C1 segment of cervical spinal cord (tissue), 14 donors: ENCODE data around the gene P4HB.

ENCODE experiments used
- DNase-seq, 14 donors: peaks; one replicate each; lab custom pipeline; 2025; lab: John Stamatoyannopoulos, UW

Gene P4HB

DNA sequence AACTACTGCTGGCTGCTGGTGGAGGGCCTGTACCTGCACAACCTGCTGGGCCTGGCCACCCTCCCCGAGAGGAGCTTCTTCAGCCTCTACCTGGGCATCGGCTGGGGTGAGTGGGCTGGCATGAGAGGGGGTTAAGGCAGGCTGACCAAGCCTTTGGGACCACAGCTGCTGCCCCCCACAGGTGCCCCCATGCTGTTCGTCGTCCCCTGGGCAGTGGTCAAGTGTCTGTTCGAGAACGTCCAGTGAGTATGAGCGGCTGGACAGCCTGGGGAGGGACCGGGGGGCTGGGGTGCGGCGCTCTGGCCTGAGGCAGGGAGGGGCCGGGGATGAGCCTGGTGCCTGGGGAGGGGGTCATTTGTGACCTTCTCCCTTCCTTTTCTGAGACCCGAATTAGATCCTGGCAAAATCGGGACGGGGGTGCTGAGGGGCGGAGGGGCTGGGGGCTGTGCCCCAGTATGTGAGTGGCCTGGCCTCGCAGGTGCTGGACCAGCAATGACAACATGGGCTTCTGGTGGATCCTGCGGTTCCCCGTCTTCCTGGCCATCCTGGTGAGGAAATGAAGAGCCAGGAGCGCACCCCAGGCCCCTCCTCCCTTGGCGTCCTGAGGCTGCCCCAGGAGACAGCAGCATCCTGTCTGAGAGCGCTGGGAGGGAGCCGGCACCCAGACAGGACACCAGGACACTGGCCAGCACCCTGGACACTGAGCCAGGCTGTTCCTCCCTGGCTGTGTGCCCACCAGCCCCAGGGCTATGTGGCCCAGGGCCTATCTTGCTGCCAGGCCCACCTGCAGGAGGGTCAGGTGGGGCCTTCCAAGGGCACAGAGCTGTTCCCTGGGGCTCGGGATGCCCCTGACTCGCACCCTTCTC, 48.4 kb downstream of the P4HB start:
- no peak for DNase-seq

DNA sequence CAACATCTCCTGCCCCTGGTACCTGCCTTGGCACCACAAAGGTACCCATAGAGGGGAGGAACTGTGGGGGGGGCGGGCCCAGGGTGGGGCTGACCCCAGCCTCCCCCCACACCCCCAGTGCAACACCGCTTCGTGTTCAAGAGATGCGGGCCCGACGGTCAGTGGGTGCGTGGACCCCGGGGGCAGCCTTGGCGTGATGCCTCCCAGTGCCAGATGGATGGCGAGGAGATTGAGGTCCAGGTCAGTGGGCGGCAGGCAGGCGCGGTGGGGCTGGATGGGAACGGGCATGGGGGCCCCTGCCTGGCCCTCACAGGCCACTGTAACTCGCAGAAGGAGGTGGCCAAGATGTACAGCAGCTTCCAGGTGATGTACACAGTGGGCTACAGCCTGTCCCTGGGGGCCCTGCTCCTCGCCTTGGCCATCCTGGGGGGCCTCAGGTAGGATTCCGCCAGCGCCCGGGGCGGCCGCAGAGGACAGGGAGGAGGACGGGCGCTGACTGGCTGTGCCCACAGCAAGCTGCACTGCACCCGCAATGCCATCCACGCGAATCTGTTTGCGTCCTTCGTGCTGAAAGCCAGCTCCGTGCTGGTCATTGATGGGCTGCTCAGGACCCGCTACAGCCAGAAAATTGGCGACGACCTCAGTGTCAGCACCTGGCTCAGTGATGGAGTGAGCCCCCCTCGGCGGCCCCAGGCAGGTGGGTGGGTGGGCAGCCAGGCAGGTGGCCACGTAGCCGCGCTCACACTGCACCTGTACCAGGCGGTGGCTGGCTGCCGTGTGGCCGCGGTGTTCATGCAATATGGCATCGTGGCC, 49.2 kb downstream of the P4HB start:
- no peak for DNase-seq

DNA sequence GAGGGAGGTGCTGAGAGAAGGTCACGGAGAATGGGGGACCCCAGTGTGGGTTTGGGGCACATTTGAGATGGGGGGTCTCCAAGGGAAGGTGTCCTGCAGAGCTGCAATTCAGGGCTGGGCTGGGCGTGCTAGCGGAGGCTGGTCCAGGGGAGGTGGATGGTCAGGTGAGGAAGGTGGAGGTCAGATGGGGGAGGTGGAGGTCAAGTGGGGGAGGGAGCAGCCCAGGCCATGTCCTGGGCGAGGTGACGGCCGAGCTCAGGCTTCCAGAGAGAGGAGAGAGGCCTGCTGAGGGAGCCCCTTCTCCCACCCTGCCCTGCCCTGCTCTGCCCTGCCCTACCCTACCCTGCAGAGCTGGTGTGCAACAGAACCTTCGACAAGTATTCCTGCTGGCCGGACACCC, 49.9 kb downstream of the P4HB start:
- DNase-seq = no peak

DNA sequence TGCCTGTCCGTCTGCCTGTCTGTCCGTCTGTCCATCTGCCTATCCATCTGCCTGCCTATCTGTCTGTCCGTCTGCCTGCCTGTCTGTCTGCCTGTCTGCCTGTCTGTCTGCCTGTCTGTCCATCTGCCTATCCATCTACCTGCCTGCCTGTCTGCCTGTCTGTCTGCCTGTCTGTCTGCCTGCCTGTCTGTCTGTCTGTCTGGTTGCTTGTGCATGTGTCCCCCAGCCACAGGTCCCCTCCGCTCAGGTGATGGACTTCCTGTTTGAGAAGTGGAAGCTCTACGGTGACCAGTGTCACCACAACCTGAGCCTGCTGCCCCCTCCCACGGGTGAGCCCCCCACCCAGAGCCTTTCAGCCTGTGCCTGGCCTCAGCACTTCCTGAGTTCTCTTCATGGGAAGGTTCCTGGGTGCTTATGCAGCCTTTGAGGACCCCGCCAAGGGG, 50.8 kb downstream of the P4HB start:
- DNase-seq = no peak

DNA sequence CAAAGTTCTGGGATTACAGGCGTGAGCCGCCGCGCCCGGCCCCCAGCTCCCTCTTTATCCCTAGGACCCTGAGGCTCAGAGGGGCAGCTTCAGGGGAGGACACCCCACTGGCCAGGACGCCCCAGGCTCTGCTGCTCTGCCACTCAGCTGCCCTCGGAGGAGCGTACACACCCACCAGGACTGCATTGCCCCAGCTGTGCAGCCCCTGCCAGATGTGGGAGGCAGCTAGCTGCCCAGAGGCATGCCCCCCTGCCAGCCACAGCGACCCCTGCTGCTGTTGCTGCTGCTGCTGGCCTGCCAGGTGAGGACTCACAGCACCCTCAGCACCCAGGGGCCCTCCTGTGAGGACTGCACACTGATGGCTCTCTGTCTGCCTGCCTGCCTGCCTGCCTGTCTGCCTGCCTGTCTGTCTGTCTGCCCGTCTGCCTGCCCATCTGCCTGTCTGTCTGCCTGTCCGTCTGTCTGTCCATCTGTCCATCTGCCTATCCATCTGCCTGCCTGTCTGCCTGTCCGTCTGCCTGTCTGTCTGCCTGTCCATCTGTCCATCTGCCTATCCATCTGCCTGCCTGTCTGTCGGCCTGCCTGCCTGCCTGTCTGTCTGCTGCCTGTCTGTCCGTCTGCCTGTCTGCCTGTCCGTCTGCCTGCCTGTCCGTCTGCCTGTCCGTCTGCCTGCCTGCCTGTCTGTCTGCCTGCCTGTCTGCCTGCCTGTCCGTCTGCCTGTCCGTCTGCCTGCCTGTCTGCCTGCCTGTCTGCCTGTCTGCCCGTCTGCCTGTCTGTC, 51.4 kb downstream of the P4HB start:
- DNase-seq = no peak

DNA sequence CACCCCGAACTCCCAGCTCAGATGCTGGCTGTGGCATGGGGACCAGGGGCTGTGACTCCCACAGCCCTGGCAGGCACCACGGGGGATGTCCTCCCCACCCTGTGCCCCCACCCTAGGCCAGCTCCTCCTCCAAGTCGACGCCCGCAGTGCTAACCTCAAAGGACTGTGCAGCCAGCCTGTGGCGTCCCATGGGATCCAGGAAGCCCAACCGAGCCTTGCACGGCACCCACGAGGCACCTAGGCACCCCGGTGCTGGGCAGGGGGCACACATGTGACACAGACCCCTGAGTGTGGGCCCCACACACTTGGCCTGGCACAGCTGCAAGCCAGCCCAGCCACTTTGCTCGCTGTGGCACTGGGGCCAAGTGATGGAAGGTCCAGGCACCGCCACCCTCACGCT, 52.5 kb downstream of the P4HB start:
- DNase-seq = no peak

DNA sequence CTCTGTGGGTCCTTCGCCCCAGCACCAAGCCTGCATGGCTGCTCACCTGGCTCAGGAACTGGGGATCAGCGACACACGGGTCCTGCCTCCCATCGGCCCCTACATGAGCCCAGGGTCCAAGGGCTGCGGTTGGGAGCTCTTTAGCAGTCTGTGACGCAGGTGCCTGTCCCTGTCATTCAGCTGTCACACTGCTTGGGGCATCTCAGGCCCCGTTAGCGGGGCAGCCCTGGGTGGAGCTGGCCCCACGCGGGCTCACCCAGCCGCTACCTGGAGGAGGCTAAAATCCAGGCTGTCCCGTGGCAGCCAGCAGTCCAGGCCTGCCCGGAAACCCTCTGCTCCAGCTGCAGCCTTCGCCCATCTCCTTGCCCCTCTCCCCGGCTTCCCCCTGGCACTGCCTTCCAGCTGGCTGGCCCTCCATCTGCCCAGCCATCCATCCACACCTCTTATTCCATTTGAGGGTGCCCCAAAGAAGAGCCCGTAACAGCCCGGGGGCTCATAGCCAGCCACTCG, 53.1 kb downstream of the P4HB start:
- DNase-seq = no peak

DNA sequence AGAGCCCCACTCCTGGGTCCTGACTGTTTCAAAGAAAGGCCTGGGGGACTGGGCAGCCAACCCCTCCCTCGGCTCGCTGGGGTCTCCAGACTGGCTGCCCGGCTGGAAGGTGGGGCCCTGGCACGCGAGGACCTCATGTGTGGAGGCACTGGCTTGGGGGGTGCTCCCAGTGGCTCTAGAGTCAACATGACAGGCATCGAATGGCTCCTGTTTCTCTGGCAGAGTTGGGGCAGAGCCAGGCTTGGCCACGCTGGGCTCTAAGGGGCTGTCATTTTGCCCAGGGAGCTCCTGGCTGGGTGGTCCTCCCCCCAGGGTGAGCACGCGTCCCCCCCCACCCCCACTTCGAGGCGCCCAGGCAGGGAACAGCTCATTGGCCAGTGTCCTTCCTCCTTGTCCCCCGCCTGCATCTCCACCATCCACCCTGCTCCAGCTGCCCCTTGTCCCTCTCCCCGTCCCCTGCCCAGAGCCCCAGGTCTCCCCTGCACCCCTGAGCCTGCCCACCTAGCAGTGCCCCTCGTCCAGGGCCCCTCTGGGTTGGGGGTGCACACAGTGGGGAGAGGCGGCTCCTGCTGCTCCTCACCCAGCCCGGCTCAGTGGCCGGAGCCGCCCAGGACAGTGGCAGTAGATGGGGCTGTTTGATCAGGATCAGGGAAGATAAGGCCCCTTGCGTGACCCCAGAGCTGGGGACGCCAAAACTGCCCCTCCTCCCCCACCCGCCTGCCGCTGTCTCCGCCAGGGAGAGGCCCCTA, 53.7 kb downstream of the P4HB start:
- no peak for DNase-seq

DNA sequence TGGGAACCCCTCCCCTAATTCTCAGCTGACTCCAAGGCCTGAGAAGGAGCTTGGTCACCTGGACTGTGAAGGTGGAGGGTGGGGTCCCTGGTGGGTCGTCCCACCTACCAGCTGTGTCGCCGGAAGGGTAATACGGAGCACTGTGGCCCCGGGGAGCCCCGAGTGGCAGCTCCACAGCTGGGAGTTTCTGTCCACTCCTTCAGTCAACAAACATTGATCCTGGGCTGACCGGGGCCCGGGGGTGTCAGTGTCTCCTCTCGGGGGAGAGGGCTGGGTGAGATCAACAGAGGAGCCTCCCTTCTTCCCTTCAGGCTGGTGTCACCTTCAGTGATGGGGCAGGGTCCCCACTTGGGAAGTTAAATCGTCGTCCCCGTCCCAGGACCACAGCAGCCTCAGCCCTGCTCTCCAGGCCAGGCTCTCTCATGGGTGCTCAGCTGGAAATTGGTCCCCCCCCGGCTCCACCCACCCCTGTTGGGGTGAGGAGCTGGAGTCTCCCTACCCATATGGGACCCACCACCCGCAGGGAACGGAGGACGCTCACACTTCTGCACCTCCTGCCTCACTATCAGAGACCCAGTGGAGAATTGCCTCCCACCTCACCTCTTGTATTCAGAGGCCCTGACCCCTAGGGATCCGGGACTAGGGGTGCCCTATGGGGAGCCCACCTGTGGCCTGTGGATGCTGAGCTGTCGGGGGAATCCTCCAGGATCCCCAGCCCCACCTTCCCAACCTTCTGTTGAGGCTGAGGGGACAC, 54.5 kb downstream of the P4HB start:
- no peak for DNase-seq

DNA sequence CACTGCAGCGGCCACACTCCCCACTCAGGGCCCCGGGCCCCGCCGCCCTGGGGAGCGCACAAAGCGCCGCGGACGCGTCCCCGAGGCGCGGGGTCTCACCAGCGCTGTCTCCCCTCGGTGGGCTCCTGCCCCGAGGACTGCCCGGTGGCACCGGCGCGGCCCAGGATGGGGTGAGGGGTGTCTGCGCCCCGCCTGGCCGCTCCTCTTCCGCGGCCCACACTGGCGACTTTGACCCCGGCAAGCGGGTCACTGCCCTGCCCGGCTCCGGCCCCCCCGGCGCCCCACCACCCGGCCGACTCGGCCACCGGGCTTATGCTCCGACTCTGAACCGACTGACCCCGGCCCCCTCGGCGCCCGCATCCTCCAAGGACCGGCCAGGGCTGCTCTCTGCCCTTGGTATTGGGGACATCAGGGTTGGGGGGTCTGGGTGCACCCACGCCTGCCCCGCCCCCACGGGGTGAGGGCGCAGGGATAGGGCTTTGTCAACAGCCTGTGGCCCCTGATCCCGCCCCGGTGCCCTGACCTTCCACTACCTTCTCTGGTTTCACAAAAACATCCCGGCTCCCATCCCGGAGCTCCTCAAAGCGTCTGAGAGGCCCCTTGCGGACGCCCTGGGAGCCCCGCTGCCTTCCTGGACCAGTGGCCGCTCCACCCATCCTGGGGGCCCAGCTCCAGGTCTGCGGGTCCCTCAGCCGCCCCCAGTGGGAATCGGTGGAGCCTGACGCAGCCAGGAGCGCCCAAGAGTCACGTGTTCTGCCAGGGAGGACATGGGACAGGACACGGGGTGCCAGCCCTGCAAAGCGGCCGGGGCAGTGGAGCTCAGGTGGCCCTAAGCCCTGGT, 55.6 kb downstream of the P4HB start:
- no peak for DNase-seq

DNA sequence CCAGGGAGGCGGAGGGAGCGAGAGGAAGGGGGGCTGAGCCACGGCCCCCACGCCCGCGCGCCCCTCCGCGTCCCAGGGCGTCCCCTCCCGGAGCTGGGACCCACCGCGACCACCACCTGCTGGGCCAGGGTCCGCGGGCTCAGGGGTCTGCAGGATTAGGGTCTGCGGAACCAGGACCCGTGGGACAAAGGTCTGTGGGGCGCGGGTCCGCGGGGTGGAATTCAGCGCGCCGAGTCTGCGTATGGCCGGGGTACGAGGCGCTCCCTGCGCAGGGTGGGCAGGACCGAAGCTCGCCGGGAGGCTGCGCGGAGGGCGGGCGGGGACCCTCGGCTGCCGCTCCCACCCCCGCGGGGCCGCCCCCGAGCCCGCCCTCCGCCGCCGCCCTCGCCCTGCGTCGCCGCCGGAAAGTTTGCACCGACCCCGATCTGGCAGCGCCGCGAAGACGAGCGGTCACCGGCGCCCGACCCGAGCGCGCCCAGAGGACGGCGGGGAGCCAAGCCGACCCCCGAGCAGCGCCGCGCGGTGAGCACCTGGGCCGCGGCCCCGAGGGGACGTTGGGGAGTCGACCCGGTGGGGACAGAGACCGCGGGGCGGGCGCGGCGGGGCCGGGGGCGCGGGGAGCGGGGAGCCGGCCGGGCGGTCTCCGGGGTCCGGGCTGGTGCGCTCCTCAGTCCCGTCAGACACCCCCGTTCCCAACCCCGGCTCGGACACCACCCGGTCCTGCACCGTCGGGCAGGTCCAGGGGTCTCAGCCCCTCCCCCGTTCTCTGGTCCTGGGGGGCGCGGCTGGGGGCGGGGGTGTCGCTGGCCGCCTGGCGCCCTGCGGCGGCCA, 56.4 kb downstream of the P4HB start, which contains the start of gene GCGR:
TSS of gene GCGR (plus strand) at position 423 of the 831 bp plus-strand sequence. CDS start 4,869 bp downstream, outside the sequence.
- no peak for DNase-seq

DNA sequence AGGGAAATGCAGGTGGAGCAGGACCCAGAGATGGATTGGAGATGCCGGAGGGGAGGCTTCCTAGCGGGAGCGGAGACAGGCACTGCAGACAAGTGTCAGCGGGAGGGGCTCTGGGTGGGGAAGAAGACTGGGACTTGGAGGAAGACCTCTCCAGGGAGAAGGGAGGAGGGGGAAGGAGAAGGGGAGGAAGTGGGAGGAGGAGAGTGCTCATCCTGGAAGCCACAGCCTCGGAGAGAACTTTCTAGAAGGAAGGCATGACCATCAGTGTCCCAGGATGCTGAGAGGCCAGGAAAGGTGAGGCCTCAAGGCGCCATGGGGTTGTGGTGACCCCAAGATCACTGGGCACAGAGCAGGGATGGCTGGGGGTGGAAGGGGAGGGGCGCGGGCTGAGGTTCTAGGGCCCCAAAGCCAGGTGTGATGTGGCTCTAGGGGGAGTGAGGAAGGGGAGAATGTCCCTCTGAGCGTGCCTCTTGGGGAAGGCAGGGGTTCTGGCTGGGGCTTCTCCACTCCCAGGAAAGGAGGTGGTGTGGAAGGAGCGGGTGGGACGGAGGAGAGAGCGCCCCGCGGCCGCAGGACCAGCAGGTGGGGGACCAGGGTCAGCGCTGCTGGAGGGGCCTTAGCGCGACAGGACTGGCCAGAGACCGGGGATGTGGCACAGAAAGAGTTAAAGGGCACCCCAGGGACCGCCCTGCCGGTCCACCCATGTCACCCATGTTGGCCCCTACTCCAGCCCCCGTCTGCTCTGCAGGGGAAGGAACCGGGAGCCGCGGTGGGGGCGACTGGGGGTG, 57.3 kb downstream of the P4HB start:
- DNase-seq = no peak

DNA sequence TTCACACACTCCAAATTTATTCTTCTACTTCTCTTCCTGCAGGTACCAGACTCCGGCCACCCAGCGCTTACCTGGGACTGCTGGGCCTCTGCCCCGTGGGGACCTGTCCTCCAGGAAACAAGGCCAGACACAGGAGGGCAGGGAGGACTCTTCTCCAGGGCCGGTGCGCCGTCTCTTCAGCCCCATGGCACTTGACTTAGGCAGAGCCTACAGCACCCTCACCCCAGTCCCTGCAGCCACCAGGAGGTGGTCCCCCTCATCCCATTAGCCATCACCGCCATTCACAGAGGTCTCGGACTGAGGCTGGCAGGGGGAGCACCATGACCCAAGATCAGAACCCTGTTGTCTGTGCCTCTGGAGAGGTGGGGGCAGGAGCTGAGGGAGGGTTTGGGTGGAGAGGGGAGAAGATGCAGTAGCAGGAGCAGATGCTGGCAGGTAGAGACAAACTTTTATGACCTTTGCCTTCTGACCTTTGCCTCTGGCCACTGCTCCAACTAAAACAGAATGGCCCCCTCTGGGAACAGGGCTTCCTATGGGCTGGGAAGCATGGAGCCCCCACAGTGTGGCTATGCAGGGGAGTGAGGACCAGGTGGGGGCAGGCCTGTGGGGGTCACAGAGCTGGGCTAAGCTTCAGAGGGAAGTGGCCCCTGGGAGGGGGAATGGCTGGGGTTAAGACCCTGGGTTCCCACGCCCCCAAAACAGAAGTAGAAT, 58.1 kb downstream of the P4HB start:
- no peak for DNase-seq

DNA sequence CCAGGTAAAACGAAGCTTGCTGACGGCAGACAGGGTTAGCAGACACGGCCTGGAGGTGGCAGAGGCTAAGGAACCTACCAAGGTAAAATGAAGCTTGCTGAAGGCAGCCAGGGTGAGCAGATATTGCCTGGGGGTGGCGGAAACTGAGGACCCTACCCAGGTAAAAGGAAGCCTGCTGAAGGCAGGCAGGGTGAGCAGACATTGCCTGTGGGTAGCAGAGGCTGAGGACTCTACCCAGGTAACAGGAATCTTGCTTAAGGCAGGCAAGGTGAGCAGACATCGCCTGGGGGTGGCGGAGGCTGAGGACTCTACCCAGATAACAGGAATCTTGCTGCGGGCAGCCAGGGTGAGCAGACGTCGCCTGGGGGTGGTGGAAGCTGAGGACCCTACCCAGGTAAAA, 59.0 kb downstream of the P4HB start:
- DNase-seq = no peak

DNA sequence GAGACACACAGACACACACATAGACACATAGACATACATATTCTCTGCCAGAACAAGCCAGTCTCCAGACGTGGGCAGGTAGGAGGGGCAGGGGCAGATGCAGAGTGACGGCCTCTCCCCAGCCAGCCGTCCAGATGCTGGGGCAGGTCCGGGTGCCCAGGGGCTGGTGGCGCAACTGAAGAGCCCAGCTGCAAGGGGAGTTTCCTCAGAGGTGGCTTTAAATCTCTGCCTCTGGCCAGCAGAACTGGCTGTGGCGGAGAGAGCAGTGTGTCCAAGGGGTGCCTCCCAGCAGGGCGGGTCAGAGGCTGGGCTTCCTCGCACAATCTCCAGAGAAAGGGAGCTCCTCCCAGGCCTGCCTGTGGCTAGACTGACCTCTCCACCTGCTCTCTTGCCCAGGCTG, 65.8 kb downstream of the P4HB start:
- DNase-seq = no peak

DNA sequence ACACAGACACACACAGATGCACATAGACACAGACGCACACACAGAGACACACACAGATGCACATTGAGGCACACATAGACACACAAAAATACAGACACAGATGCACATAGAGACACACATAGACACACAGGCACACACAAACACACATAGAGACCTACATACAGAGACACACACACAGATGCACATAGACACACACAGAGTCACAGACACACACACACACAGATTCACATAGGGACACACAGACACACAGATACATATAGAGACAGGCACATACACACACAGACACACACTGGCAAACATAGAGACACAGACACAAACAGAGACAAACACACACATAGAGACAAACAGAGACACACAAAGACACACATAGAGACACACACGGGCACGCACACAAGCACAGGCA, 66.3 kb downstream of the P4HB start:
- no peak for DNase-seq
